T-helper 2 cell treated with Interferon-gamma antibody and Interleukin-4, amounts not matched to agents 5 μg/mL and 100 μg/mL, for 36 hours (primary cell): ENCODE results near the gene MAN2B2.

Experiments used
- DNase-seq: peaks from one replicate; pipeline ENCODE4 v3.0.0; 2021; ENCODE audit warnings: low spot score
- H3K27ac Mint-ChIP-seq: one replicate; pipeline ENCODE4 v1.8.0; 2021; ENCODE audit warnings: mild to moderate bottlenecking, mixed read lengths
- H3K27me3 Mint-ChIP-seq: one replicate; pipeline ENCODE4 v1.8.0; 2021; ENCODE audit warnings: low read depth, mixed read lengths
- H3K36me3 Mint-ChIP-seq: one replicate; pipeline ENCODE4 v1.8.0; 2021; ENCODE audit warnings: low read depth, mixed read lengths
- H3K4me1 Mint-ChIP-seq: one replicate; pipeline ENCODE4 v1.8.0; 2021; ENCODE audit warnings: low read depth, mixed read lengths
- H3K4me3 Mint-ChIP-seq: one replicate; pipeline ENCODE4 v1.8.0; 2022; ENCODE audit warnings: mild to moderate bottlenecking, moderate library complexity, mixed read lengths
- H3K9me3 Mint-ChIP-seq: one replicate; pipeline ENCODE4 v1.8.0; 2021; ENCODE audit warnings: mixed read lengths

Gene MAN2B2

DNA sequence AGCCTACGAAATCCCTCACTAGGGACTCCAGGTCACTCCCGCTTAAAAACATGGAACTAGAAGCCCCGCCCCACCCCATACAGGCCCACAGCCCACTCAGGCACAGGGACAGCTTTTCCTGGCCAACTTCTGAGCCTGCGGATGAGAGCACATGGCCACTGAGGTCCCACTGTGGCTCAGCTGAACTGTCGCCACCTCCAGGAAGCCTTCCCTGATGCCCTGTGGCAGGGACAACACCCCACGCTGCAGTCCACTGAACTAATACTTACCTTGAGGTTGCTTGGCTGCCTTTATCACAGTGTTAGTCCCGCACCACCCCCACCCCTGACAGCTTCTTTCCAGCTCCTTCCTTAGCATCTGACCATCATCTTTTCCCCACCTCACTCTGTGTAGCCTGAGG is 39.3 kb upstream of the MAN2B2 start:
- Mint-ChIP-seq H3K4me3 (no peak overlapping the region), H3K36me3 (no peaks in the 10 kb centered on the region)
- no peak for DNase-seq

DNA sequence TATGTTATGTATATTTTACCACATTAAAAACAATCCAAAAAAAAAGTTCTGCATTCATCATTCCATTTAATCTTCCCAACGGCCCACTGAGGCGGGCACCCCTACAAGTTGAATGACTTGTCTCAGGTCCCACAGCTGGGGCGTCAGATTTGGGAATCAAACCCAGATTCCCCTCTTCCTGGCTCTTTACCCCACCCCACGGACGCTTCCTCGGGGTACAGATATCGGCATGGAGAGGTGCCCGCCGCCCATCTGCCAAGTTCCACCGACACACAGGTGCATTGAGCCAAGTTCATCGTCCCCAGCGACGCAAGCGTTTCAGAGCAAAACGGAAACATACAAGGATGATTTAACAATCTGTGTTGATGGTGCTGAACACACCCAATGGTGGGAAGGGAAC is 36.9 kb upstream of the MAN2B2 start:
- Mint-ChIP-seq H3K4me3 (no peak overlapping the region), H3K27me3 (no peaks in the 10 kb centered on the region), H3K9me3 (peaks cover 5% of the 10 kb centered on the region), H3K4me1 (no peaks in the 10 kb centered on the region), H3K36me3 (no peaks in the 10 kb centered on the region), H3K27ac (no peak overlapping the region)
- no peak for DNase-seq

More for the DNA sequence above, 39.3 kb upstream of the MAN2B2 start:
- peaks cover 5% of the 10 kb centered on the region for H3K9me3 Mint-ChIP-seq
- no peak overlapping the region for H3K27ac Mint-ChIP-seq
- no peaks in the 10 kb centered on the region for H3K27me3 Mint-ChIP-seq
- H3K4me1 Mint-ChIP-seq, result no peaks in the 10 kb centered on the region

DNA sequence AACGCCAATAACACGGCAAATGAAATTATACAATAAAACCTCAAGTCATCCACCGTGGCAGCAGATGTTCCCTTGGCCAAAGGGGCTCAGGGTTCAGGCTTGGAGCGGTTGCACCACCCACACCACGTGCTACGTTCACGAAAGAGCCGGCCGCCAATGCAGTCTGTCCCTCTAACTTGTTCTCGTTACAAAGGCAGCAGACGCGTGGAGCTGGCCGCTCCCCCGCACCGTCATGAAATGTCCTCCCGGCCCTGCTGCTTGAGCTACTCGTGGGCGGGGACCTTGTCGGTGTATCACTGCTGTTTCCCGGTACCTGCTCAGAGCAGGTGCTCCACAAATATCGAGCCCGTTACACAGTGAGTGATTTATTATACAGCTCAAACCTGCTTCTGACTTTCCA is 36.4 kb upstream of the MAN2B2 start:
- H3K4me3 Mint-ChIP-seq, result no peak overlapping the region
- H3K9me3 Mint-ChIP-seq, result peaks cover 5% of the 10 kb centered on the region
- no peak for DNase-seq
- H3K27me3 Mint-ChIP-seq, result no peaks in the 10 kb centered on the region
- no peaks in the 10 kb centered on the region for H3K36me3 Mint-ChIP-seq
- no peaks in the 10 kb centered on the region for H3K4me1 Mint-ChIP-seq
- no peak overlapping the region for H3K27ac Mint-ChIP-seq

DNA sequence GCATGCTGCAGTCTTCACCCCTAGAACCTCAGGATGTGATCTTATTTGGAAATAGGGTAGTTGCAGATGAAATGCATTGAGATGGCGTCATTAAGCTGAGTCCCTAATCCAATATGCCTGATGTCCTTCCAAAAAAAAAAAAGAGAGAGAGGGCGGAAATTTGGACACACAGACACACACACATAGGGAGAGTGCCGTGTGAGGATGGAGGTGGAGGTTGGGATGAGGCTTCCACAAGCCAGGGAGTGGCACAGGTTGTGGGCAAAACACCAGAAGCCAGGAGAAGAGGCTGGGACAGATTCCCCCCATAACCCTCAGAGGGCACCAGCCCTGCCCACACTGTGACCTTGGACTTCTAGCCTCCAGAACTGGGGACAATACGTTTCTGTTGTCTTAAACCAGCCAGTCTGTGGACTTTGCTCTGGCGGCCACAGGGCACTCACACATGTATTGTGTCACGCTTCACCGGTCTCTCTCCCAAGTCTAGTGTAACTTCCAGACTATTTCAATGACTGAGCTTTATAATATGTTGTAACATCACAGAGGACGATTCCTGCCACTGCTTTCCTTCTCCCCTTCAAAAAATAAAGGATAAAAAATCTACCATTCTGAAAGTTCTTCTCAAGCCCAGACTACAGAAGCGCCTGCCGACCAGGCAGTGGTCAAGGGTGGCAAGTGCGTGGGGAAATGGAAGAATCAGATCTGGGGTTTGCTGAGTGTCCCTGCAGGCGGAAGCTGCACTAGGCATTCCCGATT is 35.8 kb upstream of the MAN2B2 start:
- H3K4me1 Mint-ChIP-seq, result no peaks in the 10 kb centered on the region
- no peak overlapping the region for H3K27ac Mint-ChIP-seq
- no peak overlapping the region for H3K4me3 Mint-ChIP-seq
- no peaks in the 10 kb centered on the region for H3K36me3 Mint-ChIP-seq
- peaks cover 5% of the 10 kb centered on the region for H3K9me3 Mint-ChIP-seq
- no peak for DNase-seq
- H3K27me3 Mint-ChIP-seq, result no peaks in the 10 kb centered on the region

DNA sequence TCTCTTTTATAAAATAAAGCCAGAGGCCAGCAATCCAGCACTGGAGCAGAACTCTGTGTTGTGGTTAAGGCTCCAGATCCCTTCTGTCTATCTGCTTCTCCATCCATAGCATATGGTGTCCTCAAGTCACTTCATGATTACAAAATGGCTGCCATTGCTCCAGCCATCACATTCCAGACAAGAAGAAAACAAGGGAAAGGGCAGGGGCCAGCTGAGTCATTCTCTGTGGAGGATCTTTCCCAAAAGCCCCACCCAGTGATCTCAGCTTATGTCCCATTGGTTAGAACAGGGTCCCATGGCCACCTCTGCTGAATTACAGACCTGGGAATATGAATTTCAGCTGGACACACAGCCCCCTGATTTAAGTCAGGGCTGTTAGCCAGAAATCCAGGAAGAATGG is 34.1 kb upstream of the MAN2B2 start:
- peaks cover 5% of the 10 kb centered on the region for H3K9me3 Mint-ChIP-seq
- no peaks in the 10 kb centered on the region for H3K27me3 Mint-ChIP-seq
- no peaks in the 10 kb centered on the region for H3K4me1 Mint-ChIP-seq
- no peak overlapping the region for H3K4me3 Mint-ChIP-seq
- no peak for DNase-seq
- H3K36me3 Mint-ChIP-seq, result no peaks in the 10 kb centered on the region
- no peak overlapping the region for H3K27ac Mint-ChIP-seq

DNA sequence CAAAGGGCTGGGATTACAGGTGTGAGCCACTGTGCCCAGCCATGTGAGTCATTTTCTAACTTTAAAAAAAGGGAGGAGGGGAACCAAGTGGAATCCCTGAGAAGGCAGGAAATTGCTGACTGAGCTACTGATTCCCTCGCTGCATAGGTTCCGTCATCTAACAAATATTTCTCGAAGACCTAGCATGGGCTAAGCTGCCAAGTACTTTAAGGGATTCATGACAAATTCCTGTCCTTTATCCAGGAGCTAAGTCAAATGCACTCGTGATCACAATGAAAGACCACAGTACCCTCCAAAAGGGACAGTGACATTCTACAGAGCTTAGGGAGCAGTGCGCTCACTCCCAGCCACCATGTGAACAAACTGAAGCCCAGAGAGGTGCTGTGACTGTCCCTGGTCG is 33.2 kb upstream of the MAN2B2 start:
- H3K4me1 Mint-ChIP-seq, result no peaks in the 10 kb centered on the region
- H3K4me3 Mint-ChIP-seq, result no peak overlapping the region
- no peak overlapping the region for H3K27ac Mint-ChIP-seq
- peaks cover 3% of the 10 kb centered on the region for H3K27me3 Mint-ChIP-seq
- peaks cover 5% of the 10 kb centered on the region for H3K9me3 Mint-ChIP-seq
- no peak for DNase-seq
- H3K36me3 Mint-ChIP-seq, result no peaks in the 10 kb centered on the region

DNA sequence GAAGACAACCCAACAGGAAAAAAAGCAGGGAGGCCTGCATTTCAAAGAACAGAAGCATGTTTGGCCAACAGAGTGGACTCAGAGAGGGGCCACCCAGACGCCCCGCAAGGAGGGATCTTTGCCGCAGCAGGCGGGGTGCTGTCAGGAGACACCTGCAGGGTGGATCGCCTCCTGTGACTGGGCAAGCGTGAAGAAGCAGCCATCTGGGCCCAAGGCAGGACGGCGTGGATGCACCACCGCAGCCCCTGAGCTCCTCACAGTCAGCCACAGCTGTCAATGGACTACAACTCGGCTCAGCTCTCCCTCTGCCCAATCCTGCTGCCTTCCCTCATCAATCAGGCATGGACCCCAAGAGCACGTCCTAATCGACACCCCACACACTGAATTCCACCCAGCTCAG is 32.0 kb upstream of the MAN2B2 start:
- H3K9me3 Mint-ChIP-seq, result peaks cover 5% of the 10 kb centered on the region
- H3K27me3 Mint-ChIP-seq, result peaks cover 3% of the 10 kb centered on the region
- no peak for DNase-seq
- no peaks in the 10 kb centered on the region for H3K4me1 Mint-ChIP-seq
- no peak overlapping the region for H3K4me3 Mint-ChIP-seq
- no peak overlapping the region for H3K27ac Mint-ChIP-seq
- no peaks in the 10 kb centered on the region for H3K36me3 Mint-ChIP-seq

DNA sequence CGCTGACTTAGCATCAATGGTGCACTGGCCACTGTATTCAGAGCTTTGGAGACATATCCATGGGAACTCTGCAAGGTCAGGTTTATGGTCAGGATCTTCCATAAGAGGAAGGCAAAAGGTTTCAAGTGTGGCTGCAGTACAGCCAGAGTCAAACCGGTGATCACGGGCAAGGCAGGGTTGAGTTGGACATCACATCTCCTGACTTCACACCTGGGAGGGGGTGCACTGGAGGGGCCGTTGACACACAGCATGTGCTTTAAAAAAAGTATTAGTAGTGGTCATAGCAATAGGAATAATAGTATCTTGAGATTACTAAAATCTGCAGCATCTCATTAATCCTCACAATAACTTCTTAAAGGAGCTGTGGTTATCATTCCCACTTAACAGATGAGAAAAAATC is 28.9 kb upstream of the MAN2B2 start:
- no peaks in the 10 kb centered on the region for H3K4me1 Mint-ChIP-seq
- peaks cover 3% of the 10 kb centered on the region for H3K27me3 Mint-ChIP-seq
- H3K36me3 Mint-ChIP-seq, result no peaks in the 10 kb centered on the region
- no peaks in the 10 kb centered on the region for H3K9me3 Mint-ChIP-seq
- no peak for DNase-seq
- H3K27ac Mint-ChIP-seq, result no peak overlapping the region
- no peak overlapping the region for H3K4me3 Mint-ChIP-seq

DNA sequence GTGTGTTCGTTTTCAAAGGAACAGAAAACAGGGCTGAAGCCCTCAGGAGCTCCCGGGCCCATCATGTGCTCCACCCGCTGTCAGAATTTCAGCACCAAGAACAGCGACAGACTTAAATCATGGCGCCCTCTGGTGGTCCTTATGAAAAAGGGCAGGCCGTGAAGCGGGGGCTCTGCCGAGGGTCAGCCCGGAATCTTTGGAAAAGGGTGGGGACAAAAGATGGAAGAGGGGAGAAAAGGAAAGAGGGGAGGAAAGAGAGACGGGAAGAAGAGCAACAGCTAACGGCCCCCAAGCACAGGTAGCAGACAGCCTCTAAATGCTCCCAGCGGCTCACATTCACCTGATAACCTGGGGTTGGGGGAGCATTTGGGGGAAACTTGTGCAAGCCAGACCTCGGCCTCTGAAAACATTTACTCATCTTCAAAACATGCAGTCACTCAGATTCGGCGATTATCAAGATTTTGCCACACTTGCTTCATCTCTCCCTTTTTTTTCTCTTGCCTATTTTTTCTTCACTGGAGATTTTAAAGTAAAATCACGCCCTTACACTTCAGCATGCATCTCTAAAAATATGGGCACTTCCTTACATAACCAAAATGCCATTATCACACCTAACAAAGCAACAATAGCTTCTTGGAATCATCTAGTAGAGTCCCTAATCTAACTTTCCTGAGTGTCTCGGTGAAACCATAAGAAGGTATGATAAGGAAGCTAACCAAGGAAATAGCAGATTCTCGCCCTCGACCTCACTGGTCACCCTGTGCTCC is 28.1 kb upstream of the MAN2B2 start:
- no peak overlapping the region for H3K27ac Mint-ChIP-seq

DNA sequence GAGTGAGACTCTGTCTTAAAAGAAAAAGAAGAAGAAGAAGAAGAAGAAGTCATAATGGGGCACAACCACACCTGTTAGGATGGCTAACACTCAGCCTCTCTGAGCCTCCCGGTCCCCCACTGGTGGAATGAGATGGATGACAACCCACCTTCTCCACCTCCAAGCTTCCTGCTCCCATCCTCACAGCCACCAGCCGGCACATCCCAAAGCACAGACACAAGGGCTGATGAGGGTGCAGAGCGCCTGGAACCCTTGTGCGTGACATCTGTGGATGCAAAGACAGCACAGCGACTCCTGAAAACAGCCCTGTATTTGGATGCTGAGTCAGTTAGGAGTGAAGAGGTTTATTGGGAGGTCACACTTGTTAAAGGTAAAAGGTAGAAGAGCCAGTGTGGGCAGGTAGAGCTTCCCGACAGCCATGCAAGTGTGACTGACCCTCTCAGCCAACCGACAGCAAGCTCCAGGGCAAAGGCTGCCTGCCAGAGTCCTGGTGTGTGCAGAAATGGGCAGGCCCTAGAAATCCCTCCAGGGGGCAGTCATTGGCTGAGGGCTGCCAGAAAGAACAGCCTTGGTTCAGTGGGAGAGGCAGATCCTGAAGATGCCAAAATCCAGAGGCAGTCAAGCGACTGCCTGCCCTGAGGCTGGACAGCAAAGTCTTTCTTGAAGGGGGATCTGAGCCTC is 26.6 kb upstream of the MAN2B2 start:
- H3K9me3 Mint-ChIP-seq, result no peaks in the 10 kb centered on the region
- no peaks in the 10 kb centered on the region for H3K4me1 Mint-ChIP-seq
- H3K36me3 Mint-ChIP-seq, result no peaks in the 10 kb centered on the region
- no peak overlapping the region for H3K4me3 Mint-ChIP-seq
- no peak for DNase-seq
- no peak overlapping the region for H3K27ac Mint-ChIP-seq
- peaks cover 3% of the 10 kb centered on the region for H3K27me3 Mint-ChIP-seq

More for the DNA sequence above, 28.1 kb upstream of the MAN2B2 start:
- H3K27me3 Mint-ChIP-seq, result peaks cover 3% of the 10 kb centered on the region
- H3K36me3 Mint-ChIP-seq, result no peaks in the 10 kb centered on the region
- no peaks in the 10 kb centered on the region for H3K9me3 Mint-ChIP-seq
- H3K4me1 Mint-ChIP-seq, result no peaks in the 10 kb centered on the region
- H3K4me3 Mint-ChIP-seq, result no peak overlapping the region
- DNase-seq, result peak; percentile 33

DNA sequence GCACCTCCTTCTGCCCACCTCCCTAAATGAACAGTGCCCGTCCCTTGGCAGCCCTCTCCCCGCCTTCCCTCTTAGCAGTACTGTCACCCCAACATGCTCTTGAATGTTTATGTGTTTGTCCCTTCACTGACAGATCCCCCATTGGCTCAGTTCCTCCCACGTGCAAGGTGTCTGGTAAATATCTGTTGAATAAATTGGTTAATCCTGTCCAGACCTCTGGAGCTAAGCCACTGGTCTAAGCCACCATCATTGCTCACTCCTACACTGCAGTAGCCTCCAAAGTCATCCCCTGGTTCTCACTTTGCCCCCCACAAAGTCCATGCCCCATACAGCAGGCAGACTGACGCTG is 26.1 kb upstream of the MAN2B2 start:
- H3K27me3 Mint-ChIP-seq, result peaks cover 3% of the 10 kb centered on the region
- no peak overlapping the region for H3K4me3 Mint-ChIP-seq
- no peak overlapping the region for H3K27ac Mint-ChIP-seq
- DNase-seq, result no peak
- H3K9me3 Mint-ChIP-seq, result no peaks in the 10 kb centered on the region
- H3K36me3 Mint-ChIP-seq, result no peaks in the 10 kb centered on the region
- H3K4me1 Mint-ChIP-seq, result no peaks in the 10 kb centered on the region

DNA sequence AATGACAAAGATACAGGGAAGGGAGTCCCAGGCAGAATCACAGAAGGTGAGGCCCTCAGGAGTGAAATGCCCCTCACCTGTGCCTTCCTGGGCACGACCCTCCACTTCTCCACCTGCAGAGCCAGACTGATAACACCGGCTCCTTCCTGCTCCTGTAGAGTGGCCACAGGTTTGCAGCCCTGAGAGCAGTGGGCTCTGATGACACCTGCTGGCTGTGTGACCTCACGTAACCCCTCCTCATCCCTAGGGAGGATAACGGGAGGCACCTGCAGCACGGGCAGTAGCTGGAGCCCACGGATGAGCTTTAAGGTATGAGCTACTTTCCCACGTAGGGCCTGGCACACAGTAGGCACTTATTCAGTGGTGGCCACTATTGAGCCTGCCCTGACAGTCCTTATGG is 25.5 kb upstream of the MAN2B2 start:
- no peak overlapping the region for H3K4me3 Mint-ChIP-seq
- no peak for DNase-seq
- peaks cover 3% of the 10 kb centered on the region for H3K27me3 Mint-ChIP-seq
- no peaks in the 10 kb centered on the region for H3K36me3 Mint-ChIP-seq
- H3K27ac Mint-ChIP-seq, result no peak overlapping the region
- no peaks in the 10 kb centered on the region for H3K4me1 Mint-ChIP-seq
- H3K9me3 Mint-ChIP-seq, result no peaks in the 10 kb centered on the region

DNA sequence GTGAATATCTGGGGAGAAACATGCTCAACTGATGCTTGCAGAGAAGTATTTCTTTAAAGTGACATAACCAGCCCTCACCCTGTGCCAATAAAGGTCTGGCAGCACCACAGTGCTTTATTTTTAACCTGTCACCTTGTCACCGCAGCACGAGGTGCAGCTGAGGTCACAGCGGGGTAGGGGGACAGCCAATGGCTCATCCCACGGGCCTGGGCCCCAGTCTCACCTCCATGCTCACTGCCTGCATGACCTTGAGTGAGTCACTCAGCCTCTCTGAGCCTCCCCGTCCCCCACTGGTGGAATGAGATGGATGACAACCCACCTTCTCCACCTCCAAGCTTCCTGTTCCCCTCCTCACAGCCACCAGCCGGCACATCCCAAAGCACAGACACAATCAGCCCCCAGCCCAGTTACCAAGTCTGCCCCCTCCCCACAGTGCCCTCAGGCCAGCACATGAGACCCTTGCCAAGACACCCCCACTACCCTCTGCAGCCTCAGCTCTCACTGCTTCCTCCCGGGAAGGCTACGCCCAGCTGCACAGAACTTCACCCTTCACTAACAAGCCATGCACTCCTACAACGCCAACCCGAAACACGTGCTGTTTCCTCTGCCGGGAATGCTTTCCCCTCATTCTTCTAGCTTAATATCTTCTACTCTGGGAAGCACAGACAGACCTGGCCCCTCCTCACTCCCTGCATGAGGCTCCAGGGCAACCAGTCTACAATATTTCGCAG is 24.9 kb upstream of the MAN2B2 start:
- no peak for DNase-seq
- no peaks in the 10 kb centered on the region for H3K9me3 Mint-ChIP-seq
- no peak overlapping the region for H3K27ac Mint-ChIP-seq
- no peak overlapping the region for H3K4me3 Mint-ChIP-seq
- peaks cover 3% of the 10 kb centered on the region for H3K27me3 Mint-ChIP-seq
- H3K36me3 Mint-ChIP-seq, result no peaks in the 10 kb centered on the region
- no peaks in the 10 kb centered on the region for H3K4me1 Mint-ChIP-seq

DNA sequence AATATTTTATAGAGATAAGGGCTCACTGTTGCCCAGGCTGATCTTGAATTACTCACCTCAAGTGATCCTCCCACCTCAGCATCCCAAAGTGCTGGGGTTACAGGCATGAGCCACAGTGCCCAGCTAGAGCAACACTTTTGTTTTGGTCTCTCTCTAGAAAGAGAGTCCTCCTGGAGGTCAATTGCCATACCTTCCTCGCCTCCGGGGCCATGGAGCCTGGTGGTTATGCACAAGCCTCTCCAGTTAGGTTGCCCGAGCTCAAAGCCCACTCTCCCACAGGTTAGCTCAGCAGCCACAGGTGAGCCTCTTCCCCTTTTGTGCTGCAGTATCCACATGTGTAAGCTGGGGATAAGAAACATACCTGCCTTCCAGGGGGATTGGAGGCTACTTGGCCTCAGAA is 24.2 kb upstream of the MAN2B2 start:
- H3K27me3 Mint-ChIP-seq, result peaks cover 3% of the 10 kb centered on the region

More for the DNA sequence above, 24.2 kb upstream of the MAN2B2 start:
- no peaks in the 10 kb centered on the region for H3K36me3 Mint-ChIP-seq
- H3K4me1 Mint-ChIP-seq, result no peaks in the 10 kb centered on the region
- no peak overlapping the region for H3K27ac Mint-ChIP-seq
- no peaks in the 10 kb centered on the region for H3K9me3 Mint-ChIP-seq
- H3K4me3 Mint-ChIP-seq, result no peak overlapping the region
- no peak for DNase-seq
